GM12878 (cell line): ENCODE results near the gene ADK. TPM values are rescaled to one million over a fixed set of nuclear protein-coding genes. Genes with fewer than 3 reads are reported as not detected.

Source experiments
- ATAC-seq: fragments of 200-7000 bp; cut with Tn5 transposase; 3 replicates; pipeline ENCODE4 v1.9.1; 2020; ENCODE audit warnings: mild to moderate bottlenecking, moderate library complexity
- BruUV-seq: library from RNA; stranded (reverse); fragments of 400-500 nt; replicated peaks from 2 replicates; lab custom pipeline; 2021; lab: Mats Ljungman, UMichigan
- CTCF ChIA-PET: fragments of 300-600 bp; sonication (Branson Sonifier 250); formaldehyde crosslinking; extraction: SDS; loops from one replicate; lab custom pipeline; 2021; ENCODE audit warnings: inconsistent platforms; lab: Yijun Ruan, JAX
- POLR2A ChIA-PET: fragments of 350-600 bp; formaldehyde crosslinking; extraction: SDS; loops from one replicate; lab custom pipeline; 2021; ENCODE audit warnings: inconsistent platforms; lab: Charles Lee
- RAD21 ChIA-PET: fragments of 300-600 bp; sonication (Branson Sonifier 250); formaldehyde crosslinking; loops from one replicate; lab custom pipeline; 2023; ENCODE audit warnings: antibody characterized with exemption; ENCODE audit not compliant: unreplicated experiment; lab: Charles Lee
- SMC1A ChIA-PET: fragments of 300-600 bp; sonication (Branson Sonifier 250); formaldehyde crosslinking; loops from one replicate; lab custom pipeline; 2023; ENCODE audit not compliant: unreplicated experiment, uncharacterized antibody; lab: Charles Lee
- DNase-seq: peaks from one replicate; pipeline ENCODE4 v3.0.0-alpha.2; 2011; ENCODE audit warnings: low read depth, low spot score
- FAIRE-seq: peaks from 3 replicates; lab custom pipeline; 2011; peaks lifted over from hg19 to GRCh38; lab: Jason Lieb, UNC
- H2AFZ ChIP-seq: 2 replicates; pipeline ENCODE4 v1.6.0; 2011; ENCODE audit warnings: low read depth, low read length, control low read depth; ENCODE audit not compliant: control insufficient read depth
- H3K27ac ChIP-seq: 2 replicates; pipeline ENCODE4 v1.5.1; 2011; ENCODE audit warnings: control low read depth; ENCODE audit not compliant: control insufficient read depth, insufficient read depth
- H3K27me3 ChIP-seq, 2 experiments: replicated peaks in 1 of 2; 2 replicates each; pipeline versions ENCODE4 v1.6.0 to v1.6.1; 2011; ENCODE audit warnings: low read length in 1 of 2; ENCODE audit not compliant: control insufficient read depth in 2 of 2, insufficient read depth in 2 of 2
- H3K36me3 ChIP-seq, 2 experiments: 2 replicates each; pipeline ENCODE4 v1.5.1; 2011; ENCODE audit warnings: low read length in 1 of 2; ENCODE audit not compliant: control insufficient read depth in 2 of 2, insufficient read depth in 2 of 2
- H3K4me1 ChIP-seq: 2 replicates; pipeline ENCODE4 v1.6.1; 2011; ENCODE audit warnings: mild to moderate bottlenecking, low read length, moderate library complexity, mixed read lengths; ENCODE audit not compliant: control insufficient read depth, insufficient read depth
- H3K4me2 ChIP-seq: 2 replicates; pipeline ENCODE4 v1.6.0; 2011; ENCODE audit warnings: control low read depth; ENCODE audit not compliant: control insufficient read depth, insufficient read depth
- H3K4me3 ChIP-seq: fragments of 200-600 bp; sonication (generic); 2 replicates; pipeline ENCODE4 v1.5.1; 2016
- H3K79me2 ChIP-seq: 2 replicates; pipeline ENCODE4 v1.6.0; 2011; ENCODE audit warnings: low read length; ENCODE audit not compliant: control insufficient read depth, insufficient read depth
- H3K9ac ChIP-seq: 2 replicates; pipeline ENCODE4 v1.8.0; 2011; ENCODE audit warnings: low read length, control low read depth, mixed read lengths; ENCODE audit not compliant: control insufficient read depth, insufficient read depth
- H3K9me3 ChIP-seq: replicated peaks from 3 replicates; pipeline ENCODE4 v1.5.1; 2011; ENCODE audit warnings: mild to moderate bottlenecking, low read length; ENCODE audit not compliant: control insufficient read depth, insufficient read depth
- H4K20me1 ChIP-seq: 2 replicates; pipeline ENCODE4 v1.6.0; 2011; ENCODE audit not compliant: control insufficient read depth, insufficient read depth
- CHD4 ChIP-seq: fragments of 200-600 bp; sonication (generic); IDR thresholded peaks from 2 replicates; pipeline ENCODE4 v1.6.1; 2016; ENCODE audit warnings: mild to moderate bottlenecking
- RELA ChIP-seq: fragments of 450-650 bp; IDR thresholded peaks from 2 replicates; pipeline ENCODE4 v1.8.0; 2014; ENCODE audit warnings: borderline replicate concordance; ENCODE audit not compliant: partially characterized antibody
- SIX5 ChIP-seq: IDR thresholded peaks from 2 replicates; pipeline ENCODE4 v1.6.1; 2011; ENCODE audit warnings: mild to moderate bottlenecking, low read depth, low read length, moderate library complexity; ENCODE audit not compliant: severe bottlenecking
- SP1 ChIP-seq: IDR thresholded peaks from one replicate; pipeline ENCODE4 v1.6.1; 2011; ENCODE audit warnings: low read depth, low read length
- SRF ChIP-seq, 2 experiments: IDR thresholded peaks; 2 replicates each; pipeline ENCODE4 v1.6.1; 2011; ENCODE audit warnings: low read depth in 2 of 2, low read length in 2 of 2, mild to moderate bottlenecking in 1 of 2, moderate library complexity in 1 of 2
- ZBED1 ChIP-seq: IDR thresholded peaks from 2 replicates; pipeline ENCODE4 v1.6.1; 2016; ENCODE audit warnings: borderline replicate concordance
- WGBS: methylation state at CpG from one replicate; pipeline ENCODE4 v1.1.6; 2016; ENCODE audit warnings: low lambda C conversion rate; ENCODE audit not compliant: insufficient replicate concordance, insufficient coverage; ENCODE audit errors: missing lambda C conversion rate; 5-methylcytosine and 5-hydroxymethylcytosine counted together
- in situ Hi-C: fragments of 300-500 bp; cut with MboI; formaldehyde crosslinking; loops from 9 replicates; pipeline ENCODE4 v1.14.3; 2018; ENCODE audit warnings: mixed read lengths
- intact Hi-C: fragments of 100-400 bp; cut with micrococcal nuclease; formaldehyde crosslinking; loops from one replicate; pipeline ENCODE4 v1.14.2; 2022; ENCODE audit not compliant: unreplicated experiment
- polyA plus RNA-seq, 11 experiments: library from polyadenylated mRNA; depleted of rRNA in 4 of 11; unstranded in 6 of 11; stranded (reverse) in 5 of 11; fragments of >200 nt; fragmentation: Nextera tagmentation in 4 of 11; fragmentation: Illumina TruSeq in 1 of 11; extraction: Ambion mirVana in 4 of 11; extraction: Trizol in 1 of 11; gene quantifications; 1 replicate in 1 of 11; 2 replicates in 10 of 11; pipeline versions ENCODE4 v1.2.1 to v1.2.3, GENCODE V29; 2011 to 2016; ENCODE audit warnings: inconsistent platforms in 2 of 11, missing spikeins in 2 of 11, low read depth in 1 of 11
- total RNA-seq, 4 experiments: library from RNA; depleted of rRNA in 3 of 4; stranded (reverse); fragments of >200 nt in 3 of 4; fragmentation: Illumina TruSeq in 1 of 4; extraction: Trizol in 1 of 4; gene quantifications; 2 replicates each; pipeline versions ENCODE4 v1.2.1 to v1.2.3, GENCODE V29; 2013 to 2021
- TF ChIP-seq, protein P1 (sequence below): fragments of 450-650 bp; IDR thresholded peaks from 2 replicates; pipeline ENCODE4 v1.6.1; 2017; ENCODE audit warnings: mild to moderate bottlenecking

The ADK gene
- total and polyA plus RNA-seq, 10 of the 15 experiments (the other 5 are each of a cell fraction or from before 2014, with no cell fraction given): 42.0 to 151 (median 81.6) TPM

DNA sequence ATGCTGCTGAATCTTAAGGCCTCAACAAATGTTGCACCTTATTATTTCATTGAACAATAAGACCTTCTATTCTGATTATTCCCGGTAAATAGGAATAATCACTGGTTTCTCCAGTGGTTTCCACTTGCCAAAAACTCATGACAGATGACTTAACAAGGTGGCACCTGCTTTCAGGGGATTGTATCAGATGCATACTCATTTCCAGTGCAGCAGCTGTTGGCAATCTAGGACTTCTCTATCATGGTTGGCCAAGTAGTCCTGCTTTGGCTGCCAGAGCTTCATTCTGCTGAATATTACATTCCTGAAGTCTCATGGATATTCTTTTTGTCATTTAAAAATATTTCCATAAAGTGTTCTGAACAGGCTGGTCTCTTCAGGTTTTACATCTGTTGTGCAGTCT is 193.3 kb downstream of the ADK start:
- in situ Hi-C loops: no loop called here
- TF ChIP-seq ZBED1 (no peak), CHD4 (no peak), SIX5 (no peak), SP1 (no peak), SRF (IDR thresholded peaks at IDR 0.05; ENCODE audit: low read depth in 2 of 2, low read length in 2 of 2) (no peak), RELA (no peak)
- TF ChIP-seq, protein P1, sequence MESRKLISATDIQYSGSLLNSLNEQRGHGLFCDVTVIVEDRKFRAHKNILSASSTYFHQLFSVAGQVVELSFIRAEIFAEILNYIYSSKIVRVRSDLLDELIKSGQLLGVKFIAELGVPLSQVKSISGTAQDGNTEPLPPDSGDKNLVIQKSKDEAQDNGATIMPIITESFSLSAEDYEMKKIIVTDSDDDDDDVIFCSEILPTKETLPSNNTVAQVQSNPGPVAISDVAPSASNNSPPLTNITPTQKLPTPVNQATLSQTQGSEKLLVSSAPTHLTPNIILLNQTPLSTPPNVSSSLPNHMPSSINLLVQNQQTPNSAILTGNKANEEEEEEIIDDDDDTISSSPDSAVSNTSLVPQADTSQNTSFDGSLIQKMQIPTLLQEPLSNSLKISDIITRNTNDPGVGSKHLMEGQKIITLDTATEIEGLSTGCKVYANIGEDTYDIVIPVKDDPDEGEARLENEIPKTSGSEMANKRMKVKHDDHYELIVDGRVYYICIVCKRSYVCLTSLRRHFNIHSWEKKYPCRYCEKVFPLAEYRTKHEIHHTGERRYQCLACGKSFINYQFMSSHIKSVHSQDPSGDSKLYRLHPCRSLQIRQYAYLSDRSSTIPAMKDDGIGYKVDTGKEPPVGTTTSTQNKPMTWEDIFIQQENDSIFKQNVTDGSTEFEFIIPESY: no peak
- CTCF ChIA-PET: interaction anchor here (0.6 kb wide), 1 partner anchor 577 kb away, joined by 5 read pairs; no protein-coding TSS in a partner anchor

More for the DNA sequence above, 193.3 kb downstream of the ADK start:
- Histone ChIP-seq H2AFZ (no peak overlapping the region), H3K79me2 (no peaks in the 10 kb centered on the region), H3K4me2 (no peak overlapping the region), H3K27me3 (no peaks in the 10 kb centered on the region), H3K36me3 (peaks cover 3 to 10% of the 10 kb centered on the region in 2 experiments; a peak in 3 of 4 replicates), H3K9me3 (peaks cover 17% of the 10 kb centered on the region), H4K20me1 (no peaks in the 10 kb centered on the region), H3K4me3 (no peak overlapping the region), H3K27ac (no peak overlapping the region), H3K9ac (no peak overlapping the region), H3K4me1 (no peaks in the 10 kb centered on the region)
- ChIA-PET RAD21 (no interaction called here), POLR2A (no interaction called here), SMC1A (no interaction called here)
- 100% methylated on average over 1 of the region's 1 CpG for WGBS
- DNase-seq (no peak), ATAC-seq (no peak), FAIRE-seq (no peak)
- intact Hi-C loops: no loop called here
- no TSS peak for BruUV-seq
